Body of pancreas (tissue), 4 donors: Measurements from ENCODE around the gene NOVA1.

ENCODE experiments used
- CTCF ChIP-seq, 7 experiments: fragments of 450-650 bp in 4 of 7; fragments of 200-600 bp in 3 of 7; sonication (generic) in 3 of 7; IDR thresholded peaks; one replicate each; pipeline ENCODE4 v1.5.1; 2016 to 2019; ENCODE audit warnings: antibody characterized with exemption in 7 of 7
- POLR2A ChIP-seq, 3 donors: fragments of 450-650 bp; IDR thresholded peaks; one replicate each; pipeline ENCODE4 v1.6.1; 2016; ENCODE audit warnings: antibody characterized with exemption in 3 of 3, mild to moderate bottlenecking in 2 of 3

- TF ChIP-seq CTCF (IDR thresholded peaks at IDR 0.05) (no peak), POLR2A (IDR thresholded peaks at IDR 0.05) (no peak)
Measured at GRCh38 chr14:26606729-26607312, 9.0 kb upstream of the NOVA1 start.
